Suprapubic skin (tissue), 4 donors: ENCODE data around the gene CCDC69.

Source experiments
- EP300 ChIP-seq: sonication (generic); formaldehyde crosslinking; IDR thresholded peaks from one replicate; pipeline ENCODE4 v1.6.1; 2017; ENCODE audit warnings: antibody characterized with exemption
- POLR2A ChIP-seq, 2 donors: fragments of 450-650 bp; IDR thresholded peaks; one replicate each; pipeline ENCODE4 v1.6.1; 2017; ENCODE audit warnings: antibody characterized with exemption in 2 of 2, mild to moderate bottlenecking in 2 of 2, moderate library complexity in 2 of 2
- POLR2AphosphoS5 ChIP-seq, 3 donors: sonication (generic); formaldehyde crosslinking; IDR thresholded peaks; one replicate each; pipeline ENCODE4 v1.6.1; 2017; ENCODE audit warnings: antibody characterized with exemption in 3 of 3
- TF ChIP-seq, protein P1 (sequence below), 2 donors: fragments of 200-600 bp in 1 of 2; fragments of 450-650 bp in 1 of 2; sonication (generic) in 1 of 2; IDR thresholded peaks; one replicate each; pipeline ENCODE4 v1.5.1; 2016 to 2019; ENCODE audit warnings: antibody characterized with exemption in 2 of 2, mild to moderate bottlenecking in 1 of 2, moderate library complexity in 1 of 2

- TF ChIP-seq EP300 (no peak), POLR2A (IDR thresholded peaks at IDR 0.05) (no peak), POLR2AphosphoS5 (IDR thresholded peaks at IDR 0.05) (no peak)
- TF ChIP-seq, protein P1, sequence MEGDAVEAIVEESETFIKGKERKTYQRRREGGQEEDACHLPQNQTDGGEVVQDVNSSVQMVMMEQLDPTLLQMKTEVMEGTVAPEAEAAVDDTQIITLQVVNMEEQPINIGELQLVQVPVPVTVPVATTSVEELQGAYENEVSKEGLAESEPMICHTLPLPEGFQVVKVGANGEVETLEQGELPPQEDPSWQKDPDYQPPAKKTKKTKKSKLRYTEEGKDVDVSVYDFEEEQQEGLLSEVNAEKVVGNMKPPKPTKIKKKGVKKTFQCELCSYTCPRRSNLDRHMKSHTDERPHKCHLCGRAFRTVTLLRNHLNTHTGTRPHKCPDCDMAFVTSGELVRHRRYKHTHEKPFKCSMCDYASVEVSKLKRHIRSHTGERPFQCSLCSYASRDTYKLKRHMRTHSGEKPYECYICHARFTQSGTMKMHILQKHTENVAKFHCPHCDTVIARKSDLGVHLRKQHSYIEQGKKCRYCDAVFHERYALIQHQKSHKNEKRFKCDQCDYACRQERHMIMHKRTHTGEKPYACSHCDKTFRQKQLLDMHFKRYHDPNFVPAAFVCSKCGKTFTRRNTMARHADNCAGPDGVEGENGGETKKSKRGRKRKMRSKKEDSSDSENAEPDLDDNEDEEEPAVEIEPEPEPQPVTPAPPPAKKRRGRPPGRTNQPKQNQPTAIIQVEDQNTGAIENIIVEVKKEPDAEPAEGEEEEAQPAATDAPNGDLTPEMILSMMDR (IDR thresholded peaks at IDR 0.05), result no peak
Observed at GRCh38 chr5:151186052-151186451, 37.8 kb downstream of the CCDC69 start.
